Measurements from ENCODE around the gene SWSAP1.
A peak's percentile ranks its signal among the peaks of the same experiment; 100 is the strongest.

SWSAP1 gene

GRCh38 chr19:11355160-11356073 lies 19.0 kb upstream of the SWSAP1 start, which contains the start of gene PLPPR2:
Gene PLPPR2, plus strand, starts transcription at chr19:11355432. Its CDS starts 2,242 bp downstream, at chr19:11357674.
- peak; percentile 89 for ATAC-seq

- ATAC-seq = no peak
Measured at GRCh38 chr19:11356074-11356397, 18.4 kb upstream of the SWSAP1 start.

GRCh38 chr19:11356676-11357550 lies 17.6 kb upstream of the SWSAP1 start:
- no peak for ATAC-seq

- no peak for ATAC-seq
Measured at GRCh38 chr19:11359421-11359820, 15.0 kb upstream of the SWSAP1 start.

- ATAC-seq = no peak
Measured at GRCh38 chr19:11361037-11361770, 13.3 kb upstream of the SWSAP1 start.

GRCh38 chr19:11361771-11362731 lies 12.4 kb upstream of the SWSAP1 start:
- ATAC-seq = no peak

GRCh38 chr19:11363881-11364280 lies 10.6 kb upstream of the SWSAP1 start:
- no peak for ATAC-seq

- no peak for ATAC-seq
Measured at GRCh38 chr19:11364296-11364904, 10.1 kb upstream of the SWSAP1 start.

- ATAC-seq = no peak
Measured at GRCh38 chr19:11364935-11365334, 9.5 kb upstream of the SWSAP1 start.

- ATAC-seq = no peak
Measured at GRCh38 chr19:11365557-11366117, 8.8 kb upstream of the SWSAP1 start.

GRCh38 chr19:11367528-11367927 lies 6.9 kb upstream of the SWSAP1 start:
- no peak for ATAC-seq

- ATAC-seq = no peak
Measured at GRCh38 chr19:11370744-11371143, 3.7 kb upstream of the SWSAP1 start.

GRCh38 chr19:11373166-11373884 lies 1.1 kb upstream of the SWSAP1 start:
- ATAC-seq = no peak

GRCh38 chr19:11373885-11374432 lies 507 bp upstream of the SWSAP1 start:
- no peak for ATAC-seq

- peak; percentile 9 to 12 for ATAC-seq
Measured at GRCh38 chr19:11375143-11375948, 880 bp downstream of the SWSAP1 start.

GRCh38 chr19:11377237-11377636 lies 2.8 kb downstream of the SWSAP1 start:
- no peak for ATAC-seq

GRCh38 chr19:11377756-11378155 lies 3.3 kb downstream of the SWSAP1 start:
- ATAC-seq = no peak

- no peak for ATAC-seq
Measured at GRCh38 chr19:11378319-11379189, 4.1 kb downstream of the SWSAP1 start.
